ENCODE data around the gene PROX1. TPM values are rescaled to one million over a fixed set of nuclear protein-coding genes. Genes with fewer than 3 reads are reported as not detected.

The PROX1 gene
- total RNA-seq, 2 donors from 2014 or later: 13.7 to 27.4 TPM

GRCh38 chr1:213947200-213947801, 40.5 kb upstream of the PROX1 start:
- Histone ChIP-seq H3K27ac (no peak overlapping the region), H3K9me3 (no peaks in the 10 kb centered on the region), H3K4me3 (no peak overlapping the region), H3K4me1 (peaks cover 6% of the 10 kb centered on the region), H3K27me3 (no peaks in the 10 kb centered on the region), H3K36me3 (replicated peaks in 1 of 2; ENCODE audit: insufficient read depth in 1 of 2, low read depth in 2 of 2) (no peaks in the 10 kb centered on the region)
- peak; percentile 58 to 79 (median 63) for DNase-seq
- 43 to 53% methylated on average over 6 of the region's 6 CpGs for WGBS, 2 donors
- intact Hi-C loops (cut with DNase I): no loop called here
- ATAC-seq: peak; percentile 47
- TF ChIP-seq CTCF (IDR thresholded peaks at IDR 0.05) (no peak), POLR2A (IDR thresholded peaks at IDR 0.05) (no peak)

- no peaks in the 10 kb centered on the region for H3K9me3 ChIP-seq
- H3K4me3 ChIP-seq: no peak overlapping the region
- no peaks in the 10 kb centered on the region for H3K27me3 ChIP-seq
- ATAC-seq (no peak), DNase-seq (no peak)
- no peaks in the 10 kb centered on the region for H3K36me3 ChIP-seq (replicated peaks in 1 of 2; ENCODE audit: insufficient read depth in 1 of 2, low read depth in 2 of 2)
- 51 to 53% methylated on average over 5 of the region's 5 CpGs for WGBS, 2 donors
- H3K4me1 ChIP-seq: peaks cover 19% of the 10 kb centered on the region
- TF ChIP-seq CTCF (IDR thresholded peaks at IDR 0.05) (no peak), POLR2A (IDR thresholded peaks at IDR 0.05) (no peak)
- intact Hi-C loops (cut with DNase I): no loop called here
- H3K27ac ChIP-seq: no peak overlapping the region
Measured at GRCh38 chr1:213951876-213952275, 35.9 kb upstream of the PROX1 start.

GRCh38 chr1:213953806-213954205, 34.0 kb upstream of the PROX1 start:
- DNase-seq (no peak), ATAC-seq (no peak)
- no peak overlapping the region for H3K4me3 ChIP-seq
- H3K27me3 ChIP-seq: no peaks in the 10 kb centered on the region
- peaks cover 13% of the 10 kb centered on the region for H3K4me1 ChIP-seq
- TF ChIP-seq POLR2A (IDR thresholded peaks at IDR 0.05) (no peak), CTCF (IDR thresholded peaks at IDR 0.05) (no peak)
- H3K27ac ChIP-seq: no peak overlapping the region
- intact Hi-C loops (cut with DNase I): no loop called here
- H3K9me3 ChIP-seq: no peaks in the 10 kb centered on the region
- no peaks in the 10 kb centered on the region for H3K36me3 ChIP-seq (replicated peaks in 1 of 2; ENCODE audit: insufficient read depth in 1 of 2, low read depth in 2 of 2)
- 80 to 83% methylated on average over 8 of the region's 8 CpGs for WGBS, 2 donors

GRCh38 chr1:213956295-213956770, 31.4 kb upstream of the PROX1 start:
- H3K4me1 ChIP-seq: peaks cover 13% of the 10 kb centered on the region
- whole genome bisulfite sequencing, 2 donors: 41% methylated on average over 8 of the region's 8 CpGs
- H3K9me3 ChIP-seq: no peaks in the 10 kb centered on the region
- no peak for TF ChIP-seq CTCF (IDR thresholded peaks at IDR 0.05)
- no peak for TF ChIP-seq POLR2A (IDR thresholded peaks at IDR 0.05)
- peak in 1 of 4 donors; percentile 43 for DNase-seq
- no peaks in the 10 kb centered on the region for H3K36me3 ChIP-seq (replicated peaks in 1 of 2; ENCODE audit: insufficient read depth in 1 of 2, low read depth in 2 of 2)
- intact Hi-C loops (cut with DNase I): no loop called here
- peak; percentile 88 for ATAC-seq
- H3K27ac ChIP-seq: no peak overlapping the region
- no peak overlapping the region for H3K4me3 ChIP-seq
- no peaks in the 10 kb centered on the region for H3K27me3 ChIP-seq

GRCh38 chr1:213958346-213958745, 29.4 kb upstream of the PROX1 start:
- H3K4me1 ChIP-seq: peaks cover 13% of the 10 kb centered on the region
- no peak overlapping the region for H3K27ac ChIP-seq
- H3K9me3 ChIP-seq: no peaks in the 10 kb centered on the region
- no peak for DNase-seq
- no peak overlapping the region for H3K4me3 ChIP-seq
- intact Hi-C loops (cut with DNase I): no loop called here
- WGBS, 2 donors: 57 to 65% methylated on average over 2 of the region's 2 CpGs
- no peaks in the 10 kb centered on the region for H3K36me3 ChIP-seq (replicated peaks in 1 of 2; ENCODE audit: insufficient read depth in 1 of 2, low read depth in 2 of 2)
- ATAC-seq: no peak
- TF ChIP-seq CTCF (IDR thresholded peaks at IDR 0.05): no peak
- TF ChIP-seq POLR2A (IDR thresholded peaks at IDR 0.05): no peak
- H3K27me3 ChIP-seq: no peaks in the 10 kb centered on the region

All from body of pancreas (tissue), 4 donors.